NB4 (cell line): Measurements from ENCODE around the gene TAF4.
A peak's percentile ranks its signal among the peaks of the same experiment; 100 is the strongest.

ENCODE experiments used
- DNase-seq: peaks from one replicate; pipeline ENCODE4 v3.0.0; 2010; ENCODE audit warnings: low read depth
- H3K4me3 ChIP-seq: one replicate; pipeline ENCODE4 v1.5.1; 2011; ENCODE audit warnings: mild to moderate bottlenecking, low read depth, low read length, moderate library complexity
- MYC ChIP-seq: IDR thresholded peaks from 2 replicates; pipeline ENCODE4 v1.6.1; 2011; ENCODE audit warnings: low read depth, low read length
- POLR2A ChIP-seq: IDR thresholded peaks from 2 replicates; pipeline ENCODE4 v1.6.1; 2011; ENCODE audit warnings: mild to moderate bottlenecking; ENCODE audit not compliant: insufficient read length; ENCODE audit errors: extremely low read depth
- TF ChIP-seq, protein P1 (sequence below): IDR thresholded peaks from one replicate; pipeline ENCODE4 v1.5.1; 2012; ENCODE audit warnings: low read depth, low read length
- TF ChIP-seq, protein P2 (sequence below): IDR thresholded peaks from 2 replicates; pipeline ENCODE4 v1.6.1; 2011; ENCODE audit warnings: low read depth, low read length

TAF4 gene

GRCh38 chr20:61954276-61955021, 111.2 kb downstream of the TAF4 start:
- no peak for DNase-seq
- TF ChIP-seq POLR2A = no peak
- no peak for TF ChIP-seq MYC
- TF ChIP-seq, protein P1, sequence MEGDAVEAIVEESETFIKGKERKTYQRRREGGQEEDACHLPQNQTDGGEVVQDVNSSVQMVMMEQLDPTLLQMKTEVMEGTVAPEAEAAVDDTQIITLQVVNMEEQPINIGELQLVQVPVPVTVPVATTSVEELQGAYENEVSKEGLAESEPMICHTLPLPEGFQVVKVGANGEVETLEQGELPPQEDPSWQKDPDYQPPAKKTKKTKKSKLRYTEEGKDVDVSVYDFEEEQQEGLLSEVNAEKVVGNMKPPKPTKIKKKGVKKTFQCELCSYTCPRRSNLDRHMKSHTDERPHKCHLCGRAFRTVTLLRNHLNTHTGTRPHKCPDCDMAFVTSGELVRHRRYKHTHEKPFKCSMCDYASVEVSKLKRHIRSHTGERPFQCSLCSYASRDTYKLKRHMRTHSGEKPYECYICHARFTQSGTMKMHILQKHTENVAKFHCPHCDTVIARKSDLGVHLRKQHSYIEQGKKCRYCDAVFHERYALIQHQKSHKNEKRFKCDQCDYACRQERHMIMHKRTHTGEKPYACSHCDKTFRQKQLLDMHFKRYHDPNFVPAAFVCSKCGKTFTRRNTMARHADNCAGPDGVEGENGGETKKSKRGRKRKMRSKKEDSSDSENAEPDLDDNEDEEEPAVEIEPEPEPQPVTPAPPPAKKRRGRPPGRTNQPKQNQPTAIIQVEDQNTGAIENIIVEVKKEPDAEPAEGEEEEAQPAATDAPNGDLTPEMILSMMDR = no peak
- TF ChIP-seq, protein P2, sequence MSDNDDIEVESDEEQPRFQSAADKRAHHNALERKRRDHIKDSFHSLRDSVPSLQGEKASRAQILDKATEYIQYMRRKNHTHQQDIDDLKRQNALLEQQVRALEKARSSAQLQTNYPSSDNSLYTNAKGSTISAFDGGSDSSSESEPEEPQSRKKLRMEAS = no peak
- no peak overlapping the region for H3K4me3 ChIP-seq

DNA sequence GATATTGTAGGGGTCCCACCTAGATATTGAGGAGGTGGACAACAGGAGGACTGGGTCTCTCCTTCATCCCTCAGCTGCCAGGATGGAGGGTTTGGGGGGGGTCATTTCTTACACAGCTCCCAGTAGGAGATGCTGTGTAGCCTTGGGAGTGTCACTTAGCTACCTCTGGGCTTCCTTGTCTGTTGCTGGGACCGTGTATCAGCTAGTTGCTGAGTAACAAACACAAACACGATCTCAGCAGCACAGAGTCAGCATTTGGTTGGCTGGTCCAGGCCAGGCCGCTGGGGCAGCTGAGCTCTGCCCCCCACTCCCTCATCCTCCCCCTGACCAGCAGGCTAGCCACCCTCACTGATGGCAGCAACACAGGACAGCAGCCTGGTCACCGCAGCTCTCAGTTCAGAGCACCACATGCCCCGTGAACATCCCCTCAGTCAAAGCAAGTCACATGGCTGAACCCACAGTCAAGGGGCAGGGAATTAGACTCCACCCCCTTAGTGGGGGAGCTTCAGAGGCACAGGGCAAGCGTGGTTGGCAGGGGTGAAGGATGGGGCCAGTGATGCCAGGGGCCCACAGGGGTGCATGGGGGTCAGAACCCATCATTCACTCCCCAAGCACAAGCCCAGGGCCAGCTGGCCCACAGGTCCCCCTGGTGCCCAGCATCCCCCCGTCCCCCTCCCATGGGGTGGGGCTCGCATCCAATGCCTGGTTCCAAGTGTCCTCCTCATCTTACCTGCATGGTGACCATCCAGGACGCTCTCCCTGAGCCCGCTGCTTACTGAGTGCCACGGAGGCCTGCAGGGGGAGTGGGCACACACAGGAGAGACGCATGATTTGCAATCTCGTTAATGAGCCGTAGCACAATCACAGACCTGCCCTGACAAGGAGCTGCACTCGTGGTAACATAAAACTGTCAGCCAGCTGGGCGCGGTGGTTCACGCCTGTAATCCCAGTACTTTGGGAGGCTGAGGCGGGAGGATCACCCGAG, 112.4 kb downstream of the TAF4 start:
- no peak overlapping the region for H3K4me3 ChIP-seq
- no peak for TF ChIP-seq POLR2A
- TF ChIP-seq, protein P1 = no peak
- no peak for TF ChIP-seq MYC
- TF ChIP-seq, protein P2 = no peak
- no peak for DNase-seq

DNA sequence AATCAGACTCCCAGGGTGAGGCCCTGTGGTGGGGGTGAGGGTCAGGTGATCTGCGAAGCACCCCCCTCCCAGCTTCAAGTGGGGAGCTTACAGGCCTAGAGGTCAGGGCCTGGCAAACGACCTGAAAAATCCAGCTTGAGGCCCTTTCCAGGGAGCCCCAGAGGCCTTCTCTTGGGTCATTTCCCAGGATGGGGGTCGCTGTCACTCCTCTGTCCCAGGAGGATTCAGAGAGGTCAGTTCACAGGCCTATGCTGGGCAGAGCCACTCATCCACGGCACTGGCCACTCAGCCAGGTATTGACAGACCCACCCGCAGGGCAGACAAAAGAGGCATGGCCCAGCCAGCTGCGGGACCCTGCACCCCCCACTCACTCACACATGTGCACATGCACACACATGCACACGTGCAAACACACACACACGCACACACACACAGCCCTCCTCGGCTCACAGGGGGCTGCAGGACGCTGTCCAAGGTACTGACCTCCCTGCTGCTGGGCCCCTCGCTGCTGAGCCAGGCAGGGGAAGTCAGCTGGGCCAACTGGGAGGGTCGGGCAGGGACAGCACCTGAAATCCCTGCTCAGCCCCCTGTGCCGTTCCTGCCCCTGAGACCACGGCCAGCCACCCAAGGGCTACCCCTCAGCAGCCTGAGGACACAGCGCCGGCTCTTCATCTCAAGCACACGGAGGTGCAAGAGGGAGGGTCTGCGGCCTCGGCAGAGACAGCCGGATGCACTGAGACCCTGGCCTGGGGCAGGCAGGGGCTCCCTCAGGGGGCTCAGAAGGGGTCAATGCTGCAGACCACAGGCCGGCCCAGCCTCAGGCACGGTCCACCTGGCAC, 113.8 kb downstream of the TAF4 start:
- DNase-seq = peak; percentile 49

GRCh38 chr20:61950641-61951071, 115.0 kb downstream of the TAF4 start:
- no peak for DNase-seq
- no peak for TF ChIP-seq POLR2A
- no peak for TF ChIP-seq MYC
- TF ChIP-seq, protein P2 = no peak
- TF ChIP-seq, protein P1 = no peak
- H3K4me3 ChIP-seq = no peak overlapping the region

More for the DNA sequence above, 113.8 kb downstream of the TAF4 start:
- TF ChIP-seq, protein P2 = peak; percentile 44; the same call in 1 of the 2 replicates
- TF ChIP-seq MYC = no peak
- H3K4me3 ChIP-seq = no peak overlapping the region

- DNase-seq = no peak
- TF ChIP-seq, protein P2 = no peak
- TF ChIP-seq, protein P1 = no peak
- TF ChIP-seq POLR2A (no peak), MYC (no peak)
- H3K4me3 ChIP-seq = no peak overlapping the region
Measured at GRCh38 chr20:61949714-61950640, 115.7 kb downstream of the TAF4 start.
